HEK293T (cell line): Measurements from ENCODE around the gene ARHGAP28.

Experiments used
- CTCF ChIA-PET: fragments of 350-600 bp; formaldehyde crosslinking; extraction: SDS; loops from one replicate; lab custom pipeline; 2021; ENCODE audit warnings: antibody characterized with exemption, inconsistent platforms; lab: Yijun Ruan, JAX
- POLR2A ChIA-PET: fragments of 350-600 bp; formaldehyde crosslinking; extraction: SDS; loops from one replicate; lab custom pipeline; 2020; ENCODE audit warnings: antibody characterized with exemption, inconsistent platforms; lab: Yijun Ruan, JAX
- DNase-seq: peaks from one replicate; pipeline ENCODE4 v3.0.0; 2012; ENCODE audit warnings: mixed read lengths; ENCODE audit errors: extremely low spot score
- ARNT ChIP-seq: fragments of 450-650 bp; IDR thresholded peaks from 2 replicates; pipeline ENCODE4 v1.6.1; 2017; ENCODE audit warnings: mild to moderate bottlenecking
- BHLHE40 ChIP-seq: fragments of 450-650 bp; IDR thresholded peaks from 2 replicates; pipeline ENCODE4 v1.6.1; 2016; ENCODE audit warnings: mild to moderate bottlenecking, moderate library complexity, borderline replicate concordance
- CTBP1 ChIP-seq: fragments of 450-650 bp; IDR thresholded peaks from 2 replicates; pipeline ENCODE4 v1.6.1; 2016; ENCODE audit warnings: borderline replicate concordance
- ELF4 ChIP-seq: fragments of 450-650 bp; IDR thresholded peaks from 2 replicates; pipeline ENCODE4 v1.6.1; 2017; ENCODE audit warnings: antibody characterized with exemption
- FOXA1 ChIP-seq: fragments of 450-650 bp; IDR thresholded peaks from 2 replicates; pipeline ENCODE4 v1.6.1; 2016; ENCODE audit warnings: mild to moderate bottlenecking
- FOXK2 ChIP-seq: fragments of 450-650 bp; IDR thresholded peaks from 2 replicates; pipeline ENCODE4 v1.6.1; 2016; ENCODE audit warnings: mild to moderate bottlenecking
- FOXM1 ChIP-seq: fragments of 450-650 bp; IDR thresholded peaks from 2 replicates; pipeline ENCODE4 v1.6.1; 2017; ENCODE audit warnings: mild to moderate bottlenecking, borderline replicate concordance
- HDGF ChIP-seq: fragments of 450-650 bp; IDR thresholded peaks from 2 replicates; pipeline ENCODE4 v1.6.1; 2017; ENCODE audit warnings: antibody characterized with exemption, borderline replicate concordance
- L3MBTL2 ChIP-seq: fragments of 450-650 bp; conservative IDR thresholded peaks from 2 replicates; pipeline ENCODE4 v1.6.1; 2016; ENCODE audit warnings: mild to moderate bottlenecking
- LEF1 ChIP-seq: fragments of 450-650 bp; IDR thresholded peaks from 2 replicates; pipeline ENCODE4 v1.6.1; 2017; ENCODE audit warnings: mild to moderate bottlenecking, borderline replicate concordance
- NFRKB ChIP-seq: fragments of 450-650 bp; IDR thresholded peaks from 2 replicates; pipeline ENCODE4 v1.6.1; 2016; ENCODE audit warnings: mild to moderate bottlenecking, moderate library complexity
- PKNOX1 ChIP-seq: fragments of 450-650 bp; IDR thresholded peaks from 2 replicates; pipeline ENCODE4 v1.6.1; 2016
- SP1 ChIP-seq: fragments of 450-650 bp; IDR thresholded peaks from 2 replicates; pipeline ENCODE4 v1.6.1; 2017
- SUZ12 ChIP-seq: fragments of 450-650 bp; IDR thresholded peaks from 2 replicates; pipeline ENCODE4 v1.6.1; 2016; ENCODE audit warnings: mild to moderate bottlenecking
- TARDBP ChIP-seq: fragments of 450-650 bp; IDR thresholded peaks from 2 replicates; pipeline ENCODE4 v1.6.1; 2016
- ZNF384 ChIP-seq: fragments of 450-650 bp; IDR thresholded peaks from 2 replicates; pipeline ENCODE4 v1.6.1; 2016

Gene ARHGAP28

GRCh38 chr18:6781796-6782195 lies 52.3 kb downstream of the ARHGAP28 start:
- POLR2A ChIA-PET, result no interaction called here
- TF ChIP-seq LEF1, result no peak
- TF ChIP-seq SUZ12, result no peak
- no peak for TF ChIP-seq FOXK2
- no peak for TF ChIP-seq ARNT
- no peak for TF ChIP-seq SP1
- TF ChIP-seq ELF4, result no peak
- CTCF ChIA-PET, result no interaction called here
- DNase-seq, result no peak

GRCh38 chr18:6782861-6783260 lies 53.3 kb downstream of the ARHGAP28 start:
- ChIA-PET CTCF (interaction anchor here (0.6 kb wide), 1 partner anchor 1181 kb away, joined by 3 read pairs; no protein-coding TSS in a partner anchor), POLR2A (no interaction called here)
- DNase-seq, result no peak
- TF ChIP-seq ELF4, result no peak
- TF ChIP-seq PKNOX1, result no peak
- no peak for TF ChIP-seq ARNT
- TF ChIP-seq FOXM1, result no peak
- TF ChIP-seq NFRKB, result no peak
- no peak for TF ChIP-seq ZNF384
- TF ChIP-seq SP1, result no peak

GRCh38 chr18:6784046-6784445 lies 54.5 kb downstream of the ARHGAP28 start:
- ChIA-PET POLR2A (no interaction called here), CTCF (no interaction called here)
- TF ChIP-seq NFRKB (no peak), ARNT (no peak), HDGF (no peak), SUZ12 (no peak), ZNF384 (no peak), FOXK2 (no peak), PKNOX1 (no peak), FOXA1 (no peak), FOXM1 (no peak), TARDBP (no peak), L3MBTL2 (no peak), LEF1 (no peak)
- no peak for DNase-seq

GRCh38 chr18:6785001-6785400 lies 55.5 kb downstream of the ARHGAP28 start:
- DNase-seq, result no peak
- TF ChIP-seq PKNOX1 (no peak), ELF4 (no peak), SUZ12 (no peak), TARDBP (no peak), L3MBTL2 (no peak)
- ChIA-PET POLR2A (no interaction called here), CTCF (no interaction called here)

GRCh38 chr18:6785411-6785810 lies 55.9 kb downstream of the ARHGAP28 start:
- POLR2A ChIA-PET, result no interaction called here
- no peak for DNase-seq
- CTCF ChIA-PET, result no interaction called here
- no peak for TF ChIP-seq L3MBTL2
- TF ChIP-seq SP1, result no peak
- no peak for TF ChIP-seq FOXA1
- no peak for TF ChIP-seq ZNF384
- no peak for TF ChIP-seq NFRKB
- TF ChIP-seq FOXK2, result no peak
- no peak for TF ChIP-seq TARDBP
- no peak for TF ChIP-seq CTBP1
- TF ChIP-seq LEF1, result no peak
- no peak for TF ChIP-seq ELF4
- no peak for TF ChIP-seq ARNT
- no peak for TF ChIP-seq SUZ12
- TF ChIP-seq PKNOX1, result no peak
- TF ChIP-seq FOXM1, result no peak
- no peak for TF ChIP-seq HDGF
- TF ChIP-seq BHLHE40, result no peak

GRCh38 chr18:6792391-6792790 lies 62.9 kb downstream of the ARHGAP28 start:
- POLR2A ChIA-PET, result no interaction called here
- CTCF ChIA-PET, result no interaction called here
- DNase-seq, result no peak
- no peak for TF ChIP-seq FOXM1
- TF ChIP-seq SUZ12, result no peak
- no peak for TF ChIP-seq TARDBP
- TF ChIP-seq L3MBTL2, result no peak
- no peak for TF ChIP-seq PKNOX1
